GM12865 (cell line): Measurements from ENCODE around the gene HP1BP3.
"Not testable (repeated sequence)": the region's sequence is repeated elsewhere in the genome, so short reads cannot be mapped to it uniquely, and the experiment has no call there.

Experiments used
- DNase-seq: peaks from one replicate; pipeline ENCODE4 v3.0.0; 2010; ENCODE audit warnings: low read depth
- H3K4me3 ChIP-seq: 2 replicates; pipeline ENCODE4 v1.5.1; 2011; ENCODE audit warnings: mild to moderate bottlenecking, low read depth, low read length, control low read depth
- CTCF ChIP-seq: IDR thresholded peaks from 2 replicates; pipeline ENCODE4 v1.5.1; 2011; ENCODE audit warnings: low read length, control low read depth, low read depth, inconsistent platforms; ENCODE audit not compliant: insufficient read depth; ENCODE audit errors: missing control alignments

The HP1BP3 gene

GRCh38 chr1:20790785-20791184 lies 3.7 kb upstream of the HP1BP3 start:
- H3K4me3 ChIP-seq, result no peak overlapping the region
- TF ChIP-seq CTCF, result no peak
- no peak for DNase-seq

GRCh38 chr1:20789598-20789997 lies 2.5 kb upstream of the HP1BP3 start:
- not testable (repeated sequence) for H3K4me3 ChIP-seq, DNase-seq

- peak overlapping the region; percentile 73 for H3K4me3 ChIP-seq
- no peak for TF ChIP-seq CTCF
- peak; percentile 22 for DNase-seq
These were observed 1.0 kb upstream of the HP1BP3 start for GRCh38 chr1:20787840-20788795.

- TF ChIP-seq CTCF, result no peak
- H3K4me3 ChIP-seq, result peak overlapping the region; percentile 99
- DNase-seq, result peak; percentile 97
These were observed 666 bp downstream of the HP1BP3 start for GRCh38 chr1:20786253-20787028.

GRCh38 chr1:20785907-20786252 lies 1.2 kb downstream of the HP1BP3 start:
- peak overlapping the region; percentile 99 for H3K4me3 ChIP-seq
- no peak for DNase-seq
- TF ChIP-seq CTCF, result no peak

- no peak for DNase-seq
- TF ChIP-seq CTCF, result no peak
- no peak overlapping the region for H3K4me3 ChIP-seq
These were observed 11.4 kb downstream of the HP1BP3 start for GRCh38 chr1:20775700-20776099.

GRCh38 chr1:20771780-20772179 lies 15.3 kb downstream of the HP1BP3 start:
- no peak overlapping the region for H3K4me3 ChIP-seq
- TF ChIP-seq CTCF, result no peak
- no peak for DNase-seq
